HG03039 (cell line): ENCODE measurements around the gene ATP13A2.
"Not testable (repeated sequence)": the region's sequence is repeated elsewhere in the genome, so short reads cannot be mapped to it uniquely, and the experiment has no call there.

ENCODE experiments used
- ATAC-seq: cut with Tn5 transposase; IDR thresholded peaks from one replicate; pipeline ENCODE4 v1.9.1; 2021; ENCODE audit warnings: mild to moderate bottlenecking, moderate library complexity; ENCODE audit not compliant: unreplicated experiment

Gene ATP13A2

DNA sequence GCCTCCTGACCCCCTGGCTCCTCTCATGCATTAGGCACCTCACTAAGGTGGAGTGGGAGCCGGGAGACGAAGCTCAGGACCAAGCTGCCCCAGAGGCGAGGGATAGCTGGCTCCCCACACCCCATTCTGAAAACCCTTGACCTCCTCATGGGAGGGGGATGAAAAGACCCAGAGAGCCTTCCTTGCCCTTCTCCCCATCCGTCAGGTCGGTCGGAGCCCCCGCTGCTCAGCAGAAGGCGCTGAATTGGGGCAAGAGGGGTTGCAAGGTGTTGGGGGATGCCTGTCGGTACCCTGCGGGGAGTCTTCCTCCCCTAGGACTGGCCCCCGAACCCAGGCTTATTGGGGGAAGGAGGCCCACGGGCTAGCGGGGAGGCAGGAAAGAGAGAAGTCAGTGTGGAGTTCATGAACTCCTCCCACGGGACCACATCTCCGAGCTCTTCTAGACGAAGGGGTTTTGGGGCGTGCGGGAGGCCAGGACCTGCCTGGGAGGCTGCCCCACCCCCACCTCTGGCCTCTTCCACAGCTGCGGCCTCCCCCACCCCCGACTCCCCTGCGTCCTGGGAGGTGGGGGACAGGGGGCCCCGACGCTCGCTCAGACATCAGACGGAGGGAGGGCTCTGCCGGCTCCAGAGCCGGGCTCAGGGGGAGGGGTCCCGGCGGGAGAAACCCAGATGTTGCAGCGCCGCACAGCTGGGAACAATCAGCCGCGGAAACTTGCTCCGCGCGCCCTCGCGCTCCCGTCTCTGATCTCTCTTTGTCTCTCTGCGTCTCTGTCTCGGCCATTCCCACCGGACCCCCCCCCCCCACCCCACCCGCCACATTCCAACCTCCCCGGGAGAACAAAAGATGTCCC, 32.0 kb downstream of the ATP13A2 start:
- no peak for ATAC-seq

DNA sequence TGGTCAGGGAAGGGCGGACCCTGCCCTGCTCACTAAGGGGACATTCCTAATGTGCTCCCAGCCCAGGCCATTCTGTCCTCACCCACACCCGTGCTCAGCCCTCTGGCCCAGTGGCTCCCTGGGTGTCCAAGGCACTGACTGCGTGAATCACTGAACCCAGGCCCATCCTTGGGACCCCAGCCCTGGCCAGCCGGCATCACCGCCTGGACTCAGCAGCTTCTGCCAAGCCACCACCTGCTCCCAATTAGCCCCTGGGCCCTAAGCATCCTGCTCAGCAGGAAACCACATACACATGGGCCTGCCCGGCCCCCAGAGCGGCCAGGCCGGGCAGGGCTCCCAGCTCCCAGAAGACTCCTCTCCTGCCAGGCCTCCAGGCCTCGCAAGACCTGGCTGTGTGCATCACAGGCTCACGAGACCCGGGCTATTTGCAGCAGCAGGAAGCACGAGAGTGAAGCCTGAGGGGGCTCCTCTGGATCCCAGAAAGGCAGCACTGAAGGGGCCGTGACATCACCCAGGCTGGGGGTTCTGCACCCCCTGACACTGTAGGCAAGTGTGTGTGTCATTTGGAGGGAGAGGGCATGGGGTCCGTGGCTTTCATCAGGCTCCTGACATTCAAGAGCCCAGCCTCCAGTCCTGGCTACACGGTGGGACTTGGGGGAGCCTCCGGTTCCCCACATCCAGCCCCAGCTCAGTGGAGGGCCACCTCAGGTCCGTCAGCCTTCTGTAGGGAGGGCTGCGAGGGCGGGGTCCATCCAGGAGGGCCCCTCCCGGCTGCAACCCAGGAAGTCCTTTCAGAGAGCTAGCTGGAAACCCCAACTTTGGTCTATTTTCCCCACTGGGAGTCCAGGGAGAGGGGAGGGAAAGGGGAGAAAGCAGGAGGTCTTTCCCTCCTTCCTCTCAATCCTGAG, 32.9 kb downstream of the ATP13A2 start:
- no peak for ATAC-seq

DNA sequence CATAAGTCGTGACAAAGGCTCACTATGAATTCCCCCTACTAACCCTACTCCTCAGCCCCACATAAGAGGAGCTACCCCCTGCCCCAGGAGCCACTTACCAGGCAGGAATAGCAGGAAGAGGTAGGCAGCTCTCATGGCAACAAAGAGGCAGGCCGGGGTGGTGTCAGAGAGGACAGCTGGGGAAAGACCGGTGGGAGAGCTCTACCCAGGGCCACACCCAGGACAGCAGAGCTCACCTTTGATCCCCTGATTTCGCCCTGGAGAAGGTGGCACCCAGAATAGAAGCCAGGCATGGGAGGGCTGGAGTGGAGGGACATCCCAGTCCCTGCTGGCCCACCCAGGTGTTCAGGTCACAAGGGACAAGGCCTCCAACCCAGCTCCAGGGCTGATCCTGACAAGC, 33.6 kb downstream of the ATP13A2 start:
- no peak for ATAC-seq

DNA sequence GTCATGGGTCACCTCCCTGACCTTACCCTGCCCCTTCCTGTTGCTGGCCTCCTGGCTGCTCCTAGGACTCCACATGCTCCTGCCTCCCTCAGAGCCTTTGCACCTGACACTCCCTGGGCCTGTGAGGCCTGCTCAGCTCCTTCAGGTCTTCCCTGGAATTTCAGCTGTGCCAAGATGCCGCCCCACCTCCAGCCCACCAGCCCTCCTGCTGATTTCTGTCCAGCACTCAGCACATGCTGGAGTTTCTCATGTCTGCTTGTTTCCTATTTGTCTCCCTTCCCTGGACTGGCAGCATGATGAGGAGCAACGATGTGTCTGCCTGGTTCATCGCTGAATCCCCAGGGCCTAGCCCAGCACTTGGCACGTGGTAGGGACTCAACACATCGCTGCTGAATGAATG, 34.4 kb downstream of the ATP13A2 start:
- no peak for ATAC-seq

DNA sequence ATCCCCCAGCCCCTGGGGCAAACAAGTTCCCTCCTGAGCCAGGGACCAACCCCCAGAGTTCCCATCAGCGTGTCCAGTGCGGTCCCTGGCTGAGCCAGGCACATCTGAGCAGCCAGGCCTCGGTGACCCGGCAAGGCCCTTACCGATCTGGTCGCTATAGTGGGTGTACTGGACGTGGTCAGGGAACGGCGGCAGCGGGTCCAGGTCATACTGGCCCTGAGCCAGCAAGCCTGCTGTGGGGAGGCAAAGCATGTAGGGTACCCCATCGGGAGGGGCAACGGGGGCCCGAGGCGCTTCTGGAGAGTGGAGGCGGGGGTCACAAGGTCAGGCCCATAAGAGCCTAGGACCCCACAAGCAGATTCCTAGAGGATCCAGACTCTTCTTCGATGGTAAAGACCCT, 34.8 kb downstream of the ATP13A2 start:
- no peak for ATAC-seq

DNA sequence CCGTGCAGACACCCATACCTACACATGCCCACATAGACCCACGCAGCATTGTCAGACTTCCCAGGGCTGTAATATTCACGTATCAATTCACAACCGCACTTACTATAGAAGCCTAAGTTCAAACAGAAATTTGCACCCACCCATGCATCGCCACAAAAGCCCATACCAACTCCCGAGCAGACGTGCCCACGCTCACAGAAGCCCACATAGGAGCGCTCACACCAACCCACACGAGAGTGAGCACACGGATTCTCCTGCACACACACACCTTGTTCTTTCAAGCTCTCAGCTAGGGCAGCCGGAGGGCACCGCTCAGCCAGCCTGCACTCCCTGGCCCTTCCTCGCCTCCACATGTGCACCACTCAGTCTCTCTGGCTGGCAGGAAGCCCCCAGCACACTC, 35.9 kb downstream of the ATP13A2 start:
- ATAC-seq: no peak

DNA sequence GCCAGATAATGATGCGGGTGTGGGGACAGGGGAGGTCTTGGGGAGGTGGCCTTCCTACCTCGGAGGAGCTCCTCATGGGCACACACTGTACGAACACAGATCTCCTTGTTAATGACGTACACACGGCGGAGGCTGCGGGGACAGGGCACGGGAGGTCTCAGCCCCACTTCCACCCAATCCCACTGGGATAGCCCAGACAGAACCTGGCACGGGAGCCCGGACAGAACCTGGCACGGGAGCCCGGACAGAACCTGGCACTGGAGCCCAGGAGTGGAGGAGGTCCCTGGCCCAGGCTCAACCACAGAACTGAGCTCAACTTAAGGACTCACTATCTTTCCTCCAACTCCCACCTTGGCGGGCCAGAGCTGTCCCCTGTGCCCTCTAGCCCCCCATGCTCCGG, 36.5 kb downstream of the ATP13A2 start:
- no peak for ATAC-seq

DNA sequence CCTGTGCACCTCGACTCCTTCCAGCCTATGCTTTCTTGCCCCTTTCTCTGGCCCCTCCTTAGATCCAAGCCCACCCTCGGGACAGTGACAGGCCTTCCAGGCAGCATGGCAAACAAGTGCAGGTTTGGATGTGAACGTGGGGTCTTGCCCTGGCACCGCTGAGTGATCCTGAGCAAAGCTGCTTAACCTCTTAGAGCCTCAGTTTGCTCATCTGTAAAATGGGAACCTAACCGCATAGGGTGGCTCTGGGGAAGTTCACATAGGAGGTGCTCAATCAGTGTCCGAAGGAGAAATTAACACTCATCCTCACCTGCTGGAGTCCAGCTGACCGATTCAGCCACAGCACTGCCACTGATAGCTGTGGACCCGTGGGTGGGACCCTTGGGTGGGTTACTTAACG, 38.5 kb downstream of the ATP13A2 start:
- ATAC-seq: no peak

DNA sequence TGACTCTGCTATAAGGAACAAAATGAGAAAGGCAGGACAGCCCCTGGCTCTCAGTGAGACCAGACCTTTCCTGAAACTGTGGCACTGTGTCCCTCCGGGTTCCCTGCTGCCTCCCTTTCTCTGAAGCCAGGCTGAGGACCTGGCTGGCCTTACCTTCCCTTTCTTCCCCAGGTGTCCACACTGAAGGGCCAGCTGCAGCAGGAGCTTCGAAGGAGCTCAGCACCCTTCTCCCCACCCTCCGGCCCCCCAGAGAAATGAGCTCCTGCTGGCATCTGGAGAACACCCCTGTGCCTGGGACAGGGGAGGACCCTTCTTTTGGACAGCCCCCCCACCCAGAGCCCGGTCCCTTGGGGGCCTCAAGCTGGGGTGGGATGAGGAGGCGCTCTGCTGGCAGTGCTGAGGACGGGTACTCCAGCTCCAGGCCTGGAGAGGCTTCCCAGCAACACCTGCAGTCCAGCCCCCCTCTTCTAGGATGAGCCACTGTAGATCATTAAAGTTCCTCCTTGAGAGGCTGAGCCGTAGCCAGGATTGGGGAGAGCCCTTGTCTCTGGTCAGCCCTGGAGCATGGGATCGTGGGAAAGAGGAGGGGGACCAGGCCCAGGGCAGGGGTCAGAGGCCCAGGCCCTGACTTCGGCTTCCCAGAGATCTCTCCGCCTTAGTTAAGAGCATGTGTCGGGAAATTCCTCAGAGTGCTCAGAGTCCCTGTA, 39.4 kb downstream of the ATP13A2 start:
- ATAC-seq: no peak

DNA sequence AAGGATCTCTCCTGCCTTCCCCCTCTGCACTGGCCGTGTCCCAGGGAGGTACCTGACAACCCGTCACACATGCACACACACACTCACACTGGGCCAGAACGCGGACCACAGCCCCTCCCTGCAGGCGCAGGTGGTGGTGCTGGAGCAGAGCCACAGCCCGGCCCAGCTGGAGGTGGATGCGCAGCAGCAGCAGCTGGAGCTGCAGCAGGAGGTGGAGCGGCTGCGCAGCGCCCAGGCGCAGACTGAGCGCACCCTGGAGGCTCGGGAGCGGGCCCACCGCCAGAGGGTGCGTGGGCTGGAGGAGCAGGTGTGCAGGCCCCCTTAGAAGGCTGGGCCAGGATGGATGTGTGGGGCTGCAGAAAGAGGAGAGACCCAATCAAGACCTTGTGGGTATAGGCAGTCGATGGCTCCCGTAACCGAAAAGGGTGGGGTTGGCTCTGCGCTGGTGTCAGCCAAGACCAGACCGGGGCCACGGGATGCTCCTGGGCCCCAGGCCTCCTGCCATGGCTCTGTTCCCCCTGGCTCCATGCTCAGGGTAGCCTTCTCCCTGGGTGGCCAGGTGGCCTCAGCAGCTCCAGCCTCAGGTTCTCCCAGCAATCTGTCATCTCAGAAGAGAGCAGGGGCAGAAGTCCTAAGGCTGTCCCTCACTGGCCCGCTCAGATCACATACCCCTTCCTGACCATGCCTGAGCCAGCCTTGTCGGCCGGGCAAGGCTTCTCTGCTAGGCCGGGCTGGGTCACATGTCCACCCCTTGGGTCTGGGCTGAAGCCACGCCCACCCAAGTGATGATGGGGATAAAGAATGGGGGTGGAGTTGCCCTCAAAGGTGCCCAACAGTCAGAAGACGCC, 40.2 kb downstream of the ATP13A2 start:
- no peak for ATAC-seq

DNA sequence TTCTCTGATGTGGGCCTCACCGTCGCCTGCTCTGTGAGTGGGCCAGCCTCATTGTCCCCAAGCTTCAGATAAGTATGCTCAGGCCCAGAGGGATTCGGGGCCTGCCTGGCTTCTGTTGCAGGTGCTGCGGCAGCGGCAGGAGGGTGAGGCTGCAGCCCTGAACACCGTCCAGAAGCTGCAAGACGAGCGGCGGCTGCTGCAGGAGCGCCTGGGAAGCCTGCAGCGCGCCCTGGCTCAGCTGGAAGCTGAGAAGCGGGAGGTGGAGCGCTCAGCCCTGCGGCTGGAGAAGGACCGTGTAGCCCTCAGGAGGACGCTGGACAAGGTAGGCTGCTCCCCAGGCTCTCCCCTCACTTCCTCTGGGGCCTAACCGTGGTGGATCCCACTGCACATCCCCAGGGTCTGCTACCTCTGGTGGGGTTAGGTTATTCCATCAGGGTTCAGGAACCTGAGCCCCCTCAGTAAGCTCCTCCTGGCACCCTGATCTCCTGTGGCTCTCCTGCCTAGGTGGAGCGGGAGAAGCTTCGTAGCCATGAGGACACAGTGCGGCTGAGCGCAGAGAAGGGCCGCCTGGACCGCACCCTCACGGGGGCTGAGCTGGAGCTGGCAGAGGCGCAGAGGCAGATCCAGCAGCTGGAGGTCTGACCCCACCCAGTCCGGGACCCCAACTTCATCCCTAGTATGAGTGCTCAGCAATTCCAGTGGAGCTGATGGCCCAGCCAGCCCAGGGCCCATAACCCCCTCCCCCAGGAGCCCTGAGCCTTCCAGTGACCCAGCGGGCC, 41.4 kb downstream of the ATP13A2 start:
- ATAC-seq: no peak

DNA sequence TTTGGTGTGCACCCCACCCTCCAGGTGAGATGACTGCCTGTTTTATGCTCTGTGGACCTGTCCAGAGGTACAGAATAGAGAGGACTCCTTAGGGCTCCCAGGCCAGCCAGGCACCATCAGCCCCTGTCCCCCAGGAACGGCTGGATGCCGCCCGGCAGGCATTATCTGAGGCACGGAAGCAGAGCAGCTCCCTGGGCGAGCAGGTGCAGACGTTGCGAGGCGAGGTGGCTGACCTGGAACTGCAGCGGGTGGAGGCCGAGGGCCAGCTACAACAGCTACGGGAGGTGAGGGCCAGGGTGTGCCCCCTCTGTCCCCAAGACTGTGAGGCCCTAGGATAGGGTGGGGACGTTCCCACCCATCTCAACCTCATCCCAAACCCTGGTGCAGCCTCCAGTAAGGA, 42.1 kb downstream of the ATP13A2 start:
- no peak for ATAC-seq

DNA sequence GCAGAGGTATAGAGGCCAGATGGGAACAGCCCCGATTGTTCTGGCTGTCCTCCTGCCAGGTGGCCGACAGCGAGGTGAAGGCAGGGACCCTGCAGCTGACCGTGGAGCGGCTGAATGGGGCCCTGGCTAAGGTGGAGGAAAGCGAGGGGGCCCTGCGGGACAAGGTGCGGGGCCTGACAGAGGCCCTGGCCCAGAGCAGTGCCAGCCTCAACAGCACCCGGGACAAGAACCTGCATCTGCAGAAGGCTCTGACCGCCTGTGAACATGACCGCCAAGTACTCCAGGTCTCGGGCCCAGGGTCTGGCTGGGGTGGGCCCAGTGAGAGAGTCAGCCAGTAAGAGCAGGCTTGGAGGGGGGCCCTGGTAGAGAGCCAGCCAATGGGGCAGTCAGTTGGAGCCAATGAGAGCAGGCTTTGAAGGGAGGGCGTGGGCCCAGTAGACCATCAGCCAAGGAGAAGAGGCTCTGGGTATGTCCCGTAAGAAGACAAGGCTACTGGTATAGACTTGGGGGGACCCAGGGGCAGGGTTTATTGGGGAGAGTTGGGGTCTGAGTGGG, 42.6 kb downstream of the ATP13A2 start:
- no peak for ATAC-seq

DNA sequence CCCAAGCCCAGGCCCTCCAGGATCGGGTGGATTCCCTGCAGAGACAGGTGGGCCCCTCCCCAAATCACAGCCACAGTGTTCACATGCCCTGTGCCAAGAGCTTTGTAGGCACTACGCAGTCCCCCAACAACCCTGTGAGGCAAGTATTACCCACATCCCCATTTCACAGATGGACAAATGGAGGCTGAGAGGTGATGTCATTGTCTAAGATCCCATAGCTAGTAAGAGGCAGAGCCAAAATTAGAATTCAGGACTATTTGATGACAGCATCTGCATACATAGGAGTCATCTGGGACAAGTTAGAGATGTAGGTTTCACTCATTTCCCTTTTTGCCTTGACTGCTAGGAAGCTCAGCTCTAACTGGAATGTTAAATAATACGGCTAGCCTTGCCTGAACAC, 43.4 kb downstream of the ATP13A2 start:
- ATAC-seq: no peak

DNA sequence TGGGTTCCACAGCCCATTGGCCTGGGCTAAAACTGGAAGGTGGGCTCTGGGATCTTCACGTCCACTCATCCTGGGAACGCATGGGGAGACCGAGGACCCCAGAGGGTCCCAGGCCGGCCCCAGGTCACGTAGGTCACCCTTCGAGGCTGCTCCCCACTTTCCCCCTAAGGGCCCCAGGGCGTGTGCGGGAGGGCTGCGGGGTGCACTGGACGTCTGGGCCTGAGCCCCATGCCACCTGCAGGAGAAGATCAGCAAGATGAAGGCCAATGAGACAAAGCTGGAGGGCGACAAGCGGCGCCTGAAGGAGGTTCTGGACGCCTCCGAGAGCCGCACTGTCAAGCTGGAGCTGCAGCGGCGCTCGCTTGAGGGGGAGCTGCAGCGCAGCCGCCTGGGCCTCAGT, 43.8 kb downstream of the ATP13A2 start:
- no peak for ATAC-seq

DNA sequence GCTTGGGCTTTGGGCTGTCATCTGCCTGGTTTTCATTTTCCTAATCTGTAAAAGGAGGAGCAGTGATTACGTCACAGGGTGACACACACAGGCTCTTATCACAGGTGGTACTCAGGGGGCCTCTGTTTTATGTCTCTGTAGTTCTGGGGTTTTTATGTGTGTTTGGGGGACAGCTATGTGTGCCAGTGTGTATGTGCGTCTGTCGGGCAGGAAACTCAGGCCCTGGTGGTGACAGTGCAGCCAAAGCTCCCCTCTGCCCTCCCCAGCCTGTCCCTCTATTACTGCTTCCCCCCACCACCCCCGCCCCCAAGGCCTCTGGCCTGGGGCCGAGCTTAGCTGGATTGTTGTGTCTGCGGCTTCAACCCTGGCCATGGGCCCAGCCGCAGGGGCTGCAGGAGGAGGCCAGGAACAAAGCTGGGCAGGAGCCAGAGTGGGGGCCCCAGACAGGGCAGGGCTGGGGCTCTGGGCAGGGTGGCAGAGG, 44.6 kb downstream of the ATP13A2 start:
- no peak for ATAC-seq

DNA sequence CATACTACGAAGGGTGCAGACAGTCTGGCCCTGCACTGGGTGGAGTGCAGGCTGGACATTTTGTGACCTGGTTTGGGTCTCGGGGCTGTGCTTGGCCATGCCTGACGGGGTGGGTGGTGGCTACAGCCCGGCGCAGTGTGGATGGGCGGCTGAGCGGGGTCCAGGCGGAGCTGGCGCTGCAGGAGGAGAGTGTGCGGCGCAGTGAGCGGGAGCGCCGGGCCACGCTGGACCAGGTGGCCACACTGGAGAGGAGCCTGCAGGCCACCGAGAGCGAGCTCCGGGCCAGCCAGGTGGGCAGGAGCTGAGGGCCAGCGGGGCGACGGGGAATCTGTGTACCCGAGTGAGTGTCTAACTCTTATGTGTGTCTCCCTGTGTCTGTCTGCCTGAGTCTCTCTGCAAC, 45.4 kb downstream of the ATP13A2 start:
- ATAC-seq: no peak

DNA sequence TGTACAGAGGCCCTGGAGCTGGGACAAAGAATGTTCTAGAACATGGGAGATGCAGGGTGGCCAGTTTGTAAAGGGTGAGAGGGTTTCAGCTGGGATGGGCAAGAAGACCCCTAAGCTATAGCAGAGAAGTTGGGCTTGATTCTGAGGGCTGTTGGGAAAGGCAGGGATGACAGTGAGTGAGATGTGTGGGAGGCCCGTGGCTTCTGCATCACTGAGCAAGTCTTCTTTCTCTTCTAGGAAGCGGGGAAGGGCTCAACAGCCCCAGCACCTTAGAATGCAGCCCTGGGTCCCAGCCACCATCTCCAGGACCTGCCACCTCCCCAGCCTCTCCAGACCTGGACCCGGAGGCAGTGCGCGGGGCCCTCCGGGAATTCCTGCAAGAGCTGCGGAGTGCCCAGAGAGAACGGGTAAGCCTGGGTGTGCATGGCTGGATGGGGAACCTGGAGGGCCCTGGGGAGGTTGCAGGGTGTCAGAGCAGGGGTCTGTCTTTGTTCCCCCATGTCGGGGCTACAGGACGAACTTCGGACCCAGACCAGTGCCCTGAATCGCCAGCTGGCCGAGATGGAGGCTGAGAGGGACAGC, 46.2 kb downstream of the ATP13A2 start:
- ATAC-seq: no peak

DNA sequence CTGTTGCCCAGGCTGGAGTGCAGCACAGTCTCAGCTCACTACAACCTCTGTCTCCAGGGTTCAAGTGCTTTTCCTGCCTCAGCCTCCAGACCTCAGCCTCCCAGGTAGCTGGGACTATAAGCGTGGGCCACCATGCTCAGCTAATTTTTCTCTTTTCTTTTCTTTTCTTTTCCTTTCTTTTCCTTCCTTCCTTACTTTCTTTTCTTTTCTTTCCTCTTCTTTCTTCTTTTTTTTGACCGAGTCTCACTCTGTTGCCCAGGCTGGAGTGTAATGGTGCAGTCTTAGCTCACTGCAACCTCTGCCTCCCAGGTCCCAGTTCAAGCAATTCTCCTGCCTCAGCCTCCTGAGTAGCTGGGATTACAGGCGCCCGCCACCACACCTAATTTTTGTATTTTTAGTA, 47.6 kb downstream of the ATP13A2 start:
- ATAC-seq: not testable (repeated sequence)
